Body of pancreas (tissue), 4 donors: Measurements from ENCODE around the gene VWF.

Source experiments
- CTCF ChIP-seq, 7 experiments: fragments of 450-650 bp in 4 of 7; fragments of 200-600 bp in 3 of 7; sonication (generic) in 3 of 7; IDR thresholded peaks; one replicate each; pipeline ENCODE4 v1.5.1; 2016 to 2019; ENCODE audit warnings: antibody characterized with exemption in 7 of 7
- POLR2A ChIP-seq, 3 donors: fragments of 450-650 bp; IDR thresholded peaks; one replicate each; pipeline ENCODE4 v1.6.1; 2016; ENCODE audit warnings: antibody characterized with exemption in 3 of 3, mild to moderate bottlenecking in 2 of 3

- TF ChIP-seq CTCF (IDR thresholded peaks at IDR 0.05) (no peak), POLR2A (IDR thresholded peaks at IDR 0.05) (no peak)
Measured at GRCh38 chr12:6106218-6106617, 18.3 kb downstream of the VWF start.
